K562 (cell line): ENCODE measurements around the gene LRRC57. TPM values are rescaled to one million over a fixed set of nuclear protein-coding genes. Genes with fewer than 3 reads are reported as not detected.

ENCODE experiments used
- ATAC-seq: fragments of 200-7000 bp; cut with Tn5 transposase; 3 replicates; pipeline ENCODE4 v1.9.1; 2020; ENCODE audit warnings: moderate library complexity
- BruUV-seq: library from RNA; stranded (reverse); fragments of 400-500 nt; replicated peaks from 2 replicates; lab custom pipeline; 2021; lab: Mats Ljungman, UMichigan
- CTCF ChIA-PET: fragments of 300-600 bp; formaldehyde crosslinking; extraction: SDS; loops from one replicate; lab custom pipeline; 2021; ENCODE audit warnings: low intra/inter-chr PET ratio; lab: Yijun Ruan, JAX
- POLR2A ChIA-PET: fragments of 300-600, 350-650 bp; sonication (Branson Sonifier 250); formaldehyde crosslinking; extraction: SDS; loops from one replicate; lab custom pipeline; 2021; ENCODE audit warnings: antibody characterized with exemption, inconsistent platforms; lab: Yijun Ruan, JAX
- DNase-seq, 4 experiments: peaks; one replicate each; pipeline versions ENCODE4 v3.0.0 to v3.0.0-alpha.2; 2011 to 2018; ENCODE audit warnings: low spot score in 3 of 4, mixed read lengths in 3 of 4; ENCODE audit errors: extremely low read depth in 1 of 4
- FAIRE-seq: peaks from 2 replicates; lab custom pipeline; 2011; peaks lifted over from hg19 to GRCh38; lab: Jason Lieb, UNC
- H2AFZ ChIP-seq: 2 replicates; pipeline ENCODE4 v1.6.0; 2011; ENCODE audit warnings: low read depth, low read length, control low read depth, inconsistent platforms
- H3K27ac ChIP-seq: fragments of 200-600 bp; 3 replicates; pipeline ENCODE4 v1.8.0; 2011; ENCODE audit warnings: low read depth, mild to moderate bottlenecking, control low read depth, inconsistent platforms, low read length, moderate library complexity, mixed read lengths; ENCODE audit errors: extremely low read depth
- H3K27me3 ChIP-seq, 2 experiments: fragments of 300-600 bp in 1 of 2; 2 replicates in 1 of 2; 3 replicates in 1 of 2; pipeline versions ENCODE4 v1.6.0 to v1.8.0; 2011; ENCODE audit warnings: inconsistent platforms in 2 of 2, low read length in 2 of 2, mild to moderate bottlenecking in 1 of 2, mixed read lengths in 1 of 2, moderate library complexity in 1 of 2; ENCODE audit not compliant: control insufficient read depth in 2 of 2, insufficient read depth in 2 of 2
- H3K36me3 ChIP-seq: fragments of 300-600 bp; 3 replicates; pipeline ENCODE4 v1.8.0; 2011; ENCODE audit warnings: mild to moderate bottlenecking, low read length, inconsistent platforms; ENCODE audit not compliant: control insufficient read depth, insufficient read depth
- H3K4me1 ChIP-seq, 2 experiments: fragments of 200-600 bp in 1 of 2; replicated peaks in 1 of 2; 2 replicates in 1 of 2; 3 replicates in 1 of 2; pipeline versions ENCODE4 v1.5.1 to v1.8.0; 2011; ENCODE audit warnings: inconsistent platforms in 2 of 2, low read length in 2 of 2, mild to moderate bottlenecking in 1 of 2, mixed read lengths in 1 of 2, moderate library complexity in 1 of 2; ENCODE audit not compliant: control insufficient read depth in 2 of 2, insufficient read depth in 2 of 2
- H3K4me2 ChIP-seq: 2 replicates; pipeline ENCODE4 v1.6.1; 2011; ENCODE audit warnings: low read length, control low read depth, inconsistent platforms, mixed read lengths; ENCODE audit not compliant: insufficient read depth
- H3K4me3 ChIP-seq: fragments of 200-600 bp; sonication (generic), shearing (Covaris generic); 2 replicates; pipeline ENCODE4 v1.5.1; 2016; ENCODE audit warnings: control low read depth, inconsistent platforms
- H3K79me2 ChIP-seq: fragments of 200-600 bp; 3 replicates; pipeline ENCODE4 v1.8.0; 2011; ENCODE audit warnings: low read length, inconsistent platforms; ENCODE audit not compliant: control insufficient read depth, insufficient read depth
- H3K9ac ChIP-seq, 2 experiments: 2 replicates each; pipeline versions ENCODE4 v1.6.0 to v1.6.1; 2011; ENCODE audit warnings: low read depth in 2 of 2, low read length in 2 of 2, control low read depth in 1 of 2, inconsistent platforms in 1 of 2, mild to moderate bottlenecking in 1 of 2, mixed read lengths in 1 of 2; ENCODE audit not compliant: insufficient read depth in 1 of 2
- H3K9me1 ChIP-seq: one replicate; pipeline ENCODE4 v1.6.0; 2011; ENCODE audit warnings: inconsistent platforms, mild to moderate bottlenecking, low read length, moderate library complexity; ENCODE audit not compliant: control insufficient read depth, insufficient read depth
- H3K9me3 ChIP-seq: replicated peaks from 2 replicates; pipeline ENCODE4 v1.5.1; 2011; ENCODE audit warnings: low read depth, low read length, inconsistent platforms; ENCODE audit not compliant: control insufficient read depth, insufficient read depth
- H4K20me1 ChIP-seq: replicated peaks from 2 replicates; pipeline ENCODE4 v1.6.1; 2011; ENCODE audit warnings: low read length, inconsistent platforms, mixed read lengths; ENCODE audit not compliant: control insufficient read depth, insufficient read depth
- ATF7 ChIP-seq: fragments of 450-650 bp; IDR thresholded peaks from 2 replicates; pipeline ENCODE4 v1.7.1; 2014; ENCODE audit warnings: mild to moderate bottlenecking, moderate library complexity
- CTCF ChIP-seq, 3 experiments: IDR thresholded peaks in 2 of 3; conservative IDR thresholded peaks in 1 of 3; 2 replicates each; pipeline ENCODE4 v1.5.1; 2011 to 2012; ENCODE audit warnings: low read length in 3 of 3, mild to moderate bottlenecking in 3 of 3, control low read depth in 2 of 3, improper control_type of control experiment in 1 of 3, inconsistent platforms in 1 of 3, low read depth in 1 of 3, mixed read lengths in 1 of 3, moderate library complexity in 1 of 3; ENCODE audit not compliant: insufficient read depth in 2 of 3
- E2F1 ChIP-seq: sonication (generic); formaldehyde crosslinking; IDR thresholded peaks from 2 replicates; pipeline ENCODE4 v1.8.1; 2023; ENCODE audit warnings: mild to moderate bottlenecking, missing genetic modification reagents, moderate library complexity
- ESRRA ChIP-seq: fragments of 450-650 bp; IDR thresholded peaks from 2 replicates; pipeline ENCODE4 v1.6.1; 2014; ENCODE audit warnings: low read depth, mild to moderate bottlenecking, moderate library complexity, borderline replicate concordance
- JUND ChIP-seq, 2 experiments: IDR thresholded peaks; 2 replicates in 1 of 2; 3 replicates in 1 of 2; pipeline ENCODE4 v1.6.1; 2011; ENCODE audit warnings: borderline replicate concordance in 2 of 2, low read depth in 2 of 2, low read length in 2 of 2, improper control_type of control experiment in 1 of 2, missing biosample characterization in 1 of 2, missing genetic modification characterization in 1 of 2, missing genetic modification reagents in 1 of 2
- RBM15 ChIP-seq: fragments of 200-400 bp; formaldehyde crosslinking; IDR thresholded peaks from 2 replicates; pipeline ENCODE4 v1.6.1; 2018; ENCODE audit warnings: mild to moderate bottlenecking, low read length, moderate library complexity; ENCODE audit not compliant: insufficient read depth
- SMARCA4 ChIP-seq: fragments of 450-650 bp; IDR thresholded peaks from 2 replicates; pipeline ENCODE4 v1.6.1; 2016
- ZNF384 ChIP-seq: IDR thresholded peaks from 2 replicates; pipeline ENCODE4 v1.6.1; 2012; ENCODE audit warnings: low read depth, low read length, improper control_type of control experiment
- WGBS: fragments of 100-300 bp; shearing (Covaris generic); methylation state at CpG from one replicate; pipeline ENCODE4 v1.1.6; 2016; ENCODE audit warnings: low coverage, mixed read lengths; ENCODE audit not compliant: insufficient coverage; ENCODE audit errors: missing lambda C conversion rate; 5-methylcytosine and 5-hydroxymethylcytosine counted together
- in situ Hi-C: fragments of 300-500 bp; cut with MboI; formaldehyde crosslinking; loops from 4 replicates; pipeline ENCODE4 v1.15.0; 2018; ENCODE audit warnings: inconsistent platforms, mixed read lengths
- intact Hi-C: fragments of 100-400 bp; cut with micrococcal nuclease; formaldehyde crosslinking; loops from 2 replicates; pipeline ENCODE4 v1.14.2; 2022
- polyA plus RNA-seq, 8 experiments: library from polyadenylated mRNA; depleted of rRNA in 4 of 8; stranded (reverse) in 5 of 8; unstranded in 3 of 8; fragments of >200 nt; fragmentation: Nextera tagmentation in 2 of 8; fragmentation: Illumina TruSeq in 1 of 8; extraction: Ambion mirVana in 2 of 8; extraction: Trizol in 1 of 8; gene quantifications; 2 replicates each; pipeline versions ENCODE4 v1.2.1 to v1.2.3, GENCODE V29; 2011 to 2014; ENCODE audit warnings: inconsistent platforms in 1 of 8, missing spikeins in 1 of 8
- total RNA-seq, 7 experiments: library from RNA; depleted of rRNA in 6 of 7; stranded (reverse); fragments of >200 nt in 6 of 7; fragmentation: Illumina TruSeq in 2 of 7; extraction: Trizol in 2 of 7; gene quantifications; 2 replicates each; pipeline versions ENCODE4 v1.2.1 to v1.2.3, GENCODE V29; 2011 to 2021; ENCODE audit warnings: low replicate concordance in 1 of 7
- TF ChIP-seq, protein P1 (sequence below): fragments of 450-650 bp; IDR thresholded peaks from 2 replicates; pipeline ENCODE4 v1.6.1; 2016
- TF ChIP-seq, protein P2 (sequence below), 2 experiments: fragments of 450-650 bp in 1 of 2; sonication (generic) in 1 of 2; formaldehyde crosslinking in 1 of 2; IDR thresholded peaks in 1 of 2; conservative IDR thresholded peaks in 1 of 2; 2 replicates each; pipeline versions ENCODE4 v1.6.1 to v1.8.1; 2016 to 2023; ENCODE audit warnings: mild to moderate bottlenecking in 2 of 2, moderate library complexity in 2 of 2, inconsistent platforms in 1 of 2, missing genetic modification reagents in 1 of 2
- TF ChIP-seq, protein P3 (sequence below): IDR thresholded peaks from 2 replicates; pipeline ENCODE4 v1.6.1; 2012; ENCODE audit warnings: low read depth, low read length, improper control_type of control experiment, borderline replicate concordance

Gene LRRC57
- total and polyA plus RNA-seq, 9 of the 15 experiments (the other 6 are each of a cell fraction or from before 2014, with no cell fraction given), result 3.9 to 20.4 (median 14.8) TPM

- in situ Hi-C loops, result no loop called here
- H3K4me1 ChIP-seq, result peaks cover 5 to 28% of the 10 kb centered on the region in 2 experiments
- peak; percentile 74 for FAIRE-seq
These were observed 40.3 kb downstream of the LRRC57 start for GRCh38 chr15:42508263-42508690.

More at GRCh38 chr15:42508263-42508690, 40.3 kb downstream of the LRRC57 start:
- 15% methylated on average over 9 of the region's 9 CpGs for WGBS
- BruUV-seq, result no TSS peak
- H3K27ac ChIP-seq, result peak overlapping the region; percentile 50; the same call in 1 of the 3 replicates
- H3K27me3 ChIP-seq, result no peaks in the 10 kb centered on the region
- H3K4me2 ChIP-seq, result peak overlapping the region; percentile 52
- intact Hi-C loops, result loop anchor here (10.0 kb wide), 1 partner anchor 77 kb away; no protein-coding TSS in a partner anchor
- H3K9me1 ChIP-seq, result no peaks in the 10 kb centered on the region
- H2AFZ ChIP-seq, result peak overlapping the region; percentile 60
- POLR2A ChIA-PET, result interaction anchor here (0.7 to 1.3 kb wide), 2 partner anchors 9 to 68 kb away, joined by 3 read pairs; no protein-coding TSS in a partner anchor
- H3K36me3 ChIP-seq, result peaks cover 32% of the 10 kb centered on the region
- H3K79me2 ChIP-seq, result peaks cover 72% of the 10 kb centered on the region
- no peaks in the 10 kb centered on the region for H3K9me3 ChIP-seq
- DNase-seq (peak in 2 of 4 experiments; percentile 22 to 45), ATAC-seq (peak; percentile 86)
- CTCF ChIA-PET, result no interaction called here
- TF ChIP-seq SMARCA4 (peak; percentile 53; the same call in 1 of the 2 replicates), RBM15 (no peak), JUND (IDR thresholded peaks at IDR 0.05; ENCODE audit: borderline replicate concordance, low read depth, low read length) (no peak; the same call in 1 of the 2 replicates), JUND (tag; IDR thresholded peaks at IDR 0.05; ENCODE audit: borderline replicate concordance, low read depth, low read length) (peak; percentile 46; the same call in 1 of the 3 replicates), ESRRA (peak; percentile 56; the same call in 1 of the 2 replicates), CTCF (IDR thresholded peaks at IDR 0.05 in 2 of 3, conservative IDR thresholded peaks at IDR 0.05 in 1 of 3; ENCODE audit: insufficient read depth in 2 of 3, low read depth in 1 of 3, low read length in 3 of 3) (peak in 2 of 3 experiments; percentile 13 to 34; a peak in 3 of 6 replicates), ATF7 (peak; percentile 60; the same call in 1 of the 2 replicates), E2F1 (no peak), ZNF384 (peak; percentile 75)
- TF ChIP-seq, protein P1, sequence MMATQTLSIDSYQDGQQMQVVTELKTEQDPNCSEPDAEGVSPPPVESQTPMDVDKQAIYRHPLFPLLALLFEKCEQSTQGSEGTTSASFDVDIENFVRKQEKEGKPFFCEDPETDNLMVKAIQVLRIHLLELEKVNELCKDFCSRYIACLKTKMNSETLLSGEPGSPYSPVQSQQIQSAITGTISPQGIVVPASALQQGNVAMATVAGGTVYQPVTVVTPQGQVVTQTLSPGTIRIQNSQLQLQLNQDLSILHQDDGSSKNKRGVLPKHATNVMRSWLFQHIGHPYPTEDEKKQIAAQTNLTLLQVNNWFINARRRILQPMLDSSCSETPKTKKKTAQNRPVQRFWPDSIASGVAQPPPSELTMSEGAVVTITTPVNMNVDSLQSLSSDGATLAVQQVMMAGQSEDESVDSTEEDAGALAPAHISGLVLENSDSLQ, result peak; percentile 71
- TF ChIP-seq, protein P2, sequence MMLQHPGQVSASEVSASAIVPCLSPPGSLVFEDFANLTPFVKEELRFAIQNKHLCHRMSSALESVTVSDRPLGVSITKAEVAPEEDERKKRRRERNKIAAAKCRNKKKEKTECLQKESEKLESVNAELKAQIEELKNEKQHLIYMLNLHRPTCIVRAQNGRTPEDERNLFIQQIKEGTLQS (IDR thresholded peaks at IDR 0.05), result peak; percentile 59; the same call in 1 of the 2 replicates
- TF ChIP-seq, protein P2 (CRISPR knock-in tag; conservative IDR thresholded peaks at IDR 0.05), result no peak
- TF ChIP-seq, protein P3, sequence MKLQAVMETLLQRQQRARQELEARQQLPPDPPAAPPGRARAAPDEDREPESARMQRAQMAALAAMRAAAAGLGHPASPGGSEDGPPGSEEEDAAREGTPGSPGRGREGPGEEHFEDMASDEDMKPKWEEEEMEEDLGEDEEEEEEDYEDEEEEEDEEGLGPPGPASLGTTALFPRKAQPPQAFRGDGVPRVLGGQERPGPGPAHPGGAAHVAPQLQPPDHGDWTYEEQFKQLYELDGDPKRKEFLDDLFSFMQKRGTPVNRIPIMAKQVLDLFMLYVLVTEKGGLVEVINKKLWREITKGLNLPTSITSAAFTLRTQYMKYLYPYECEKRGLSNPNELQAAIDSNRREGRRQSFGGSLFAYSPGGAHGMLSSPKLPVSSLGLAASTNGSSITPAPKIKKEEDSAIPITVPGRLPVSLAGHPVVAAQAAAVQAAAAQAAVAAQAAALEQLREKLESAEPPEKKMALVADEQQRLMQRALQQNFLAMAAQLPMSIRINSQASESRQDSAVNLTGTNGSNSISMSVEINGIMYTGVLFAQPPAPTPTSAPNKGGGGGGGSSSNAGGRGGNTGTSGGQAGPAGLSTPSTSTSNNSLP, result 0 out of 2 replicates have a peak, but pooled peaks have one; percentile 21
- H3K4me3 ChIP-seq, result no peak overlapping the region
- H3K9ac ChIP-seq, result no peak overlapping the region
- no peaks in the 10 kb centered on the region for H4K20me1 ChIP-seq
